SW480 (cell line): ENCODE measurements around the gene LRRC1.
"Not testable (repeated sequence)": the region's sequence is repeated elsewhere in the genome, so short reads cannot be mapped to it uniquely, and the experiment has no call there.

Experiments
- DNase-seq: peaks from one replicate; pipeline ENCODE4 v3.0.0-alpha.2; 2016; ENCODE audit warnings: low spot score

Gene LRRC1

GRCh38 chr6:53794720-53795339 is at the start of gene LRRC1:
Gene LRRC1 (plus strand): TSS chr6:53795005. CDS start chr6:53795257, 252 bp downstream.
- DNase-seq, result peak; percentile 79

GRCh38 chr6:53746442-53747103 is 48.2 kb upstream of the LRRC1 start:
- peak; percentile 19 for DNase-seq

GRCh38 chr6:53750052-53750650 is 44.7 kb upstream of the LRRC1 start:
- no peak for DNase-seq

GRCh38 chr6:53751417-53751816 is 43.4 kb upstream of the LRRC1 start:
- DNase-seq, result no peak

GRCh38 chr6:53752440-53752839 is 42.4 kb upstream of the LRRC1 start:
- no peak for DNase-seq

GRCh38 chr6:53752856-53753255 is 41.9 kb upstream of the LRRC1 start:
- no peak for DNase-seq

- no peak for DNase-seq
Measured at GRCh38 chr6:53754330-53754729, 40.5 kb upstream of the LRRC1 start.

GRCh38 chr6:53756396-53756795 is 38.4 kb upstream of the LRRC1 start:
- DNase-seq, result no peak

- no peak for DNase-seq
Measured at GRCh38 chr6:53758496-53758895, 36.3 kb upstream of the LRRC1 start.

GRCh38 chr6:53761036-53761435 is 33.8 kb upstream of the LRRC1 start:
- DNase-seq, result no peak

GRCh38 chr6:53765270-53765669 is 29.5 kb upstream of the LRRC1 start:
- no peak for DNase-seq

- DNase-seq, result no peak
Measured at GRCh38 chr6:53766930-53767329, 27.9 kb upstream of the LRRC1 start.

GRCh38 chr6:53767941-53768340 is 26.9 kb upstream of the LRRC1 start:
- no peak for DNase-seq

- DNase-seq, result no peak
Measured at GRCh38 chr6:53768636-53769035, 26.2 kb upstream of the LRRC1 start.

GRCh38 chr6:53770780-53771249 is 24.0 kb upstream of the LRRC1 start:
- DNase-seq, result no peak

GRCh38 chr6:53771785-53772624 is 22.8 kb upstream of the LRRC1 start:
- DNase-seq, result no peak

- no peak for DNase-seq
Measured at GRCh38 chr6:53773044-53773696, 21.6 kb upstream of the LRRC1 start.

GRCh38 chr6:53776152-53776551 is 18.7 kb upstream of the LRRC1 start:
- DNase-seq, result not testable (repeated sequence)

GRCh38 chr6:53784991-53785390 is 9.8 kb upstream of the LRRC1 start:
- not testable (repeated sequence) for DNase-seq

- no peak for DNase-seq
Measured at GRCh38 chr6:53786832-53787231, 8.0 kb upstream of the LRRC1 start.

GRCh38 chr6:53790886-53791285 is 3.9 kb upstream of the LRRC1 start:
- no peak for DNase-seq

GRCh38 chr6:53792016-53792415 is 2.8 kb upstream of the LRRC1 start:
- no peak for DNase-seq
